Astrocyte (in vitro differentiated cells and primary cell): ENCODE data around the gene BMPR1B. TPM values are rescaled to one million over a fixed set of nuclear protein-coding genes. Genes with fewer than 3 reads are reported as not detected.
A peak's percentile ranks its signal among the peaks of the same experiment; 100 is the strongest.

Source experiments
- DNase-seq: peaks from one replicate; pipeline ENCODE4 v3.0.0-alpha.2; 2010; ENCODE audit warnings: low read depth
- FAIRE-seq: peaks from 2 replicates; lab custom pipeline; 2011; peaks lifted over from hg19 to GRCh38; lab: Jason Lieb, UNC
- H2AFZ ChIP-seq: 2 replicates; pipeline ENCODE4 v1.6.0; 2012; ENCODE audit warnings: low read depth, low read length, inconsistent platforms
- H3K27ac ChIP-seq: 2 replicates; pipeline ENCODE4 v1.5.1; 2011; ENCODE audit warnings: low read depth, low read length, inconsistent platforms
- H3K27me3 ChIP-seq: 2 replicates; pipeline ENCODE4 v1.6.0; 2011; ENCODE audit warnings: low read length, inconsistent platforms; ENCODE audit not compliant: insufficient read depth
- H3K36me3 ChIP-seq: 2 replicates; pipeline ENCODE4 v1.5.1; 2011; ENCODE audit warnings: low read length, inconsistent platforms; ENCODE audit not compliant: insufficient read depth
- H3K4me1 ChIP-seq: 2 replicates; pipeline ENCODE4 v1.5.1; 2011; ENCODE audit warnings: low read length, inconsistent platforms; ENCODE audit not compliant: insufficient read depth
- H3K4me2 ChIP-seq: 2 replicates; pipeline ENCODE4 v1.6.0; 2012; ENCODE audit warnings: low read length, inconsistent platforms
- H3K4me3 ChIP-seq: 2 replicates; pipeline ENCODE4 v1.5.1; 2011; ENCODE audit warnings: low read depth, mild to moderate bottlenecking, low read length, inconsistent platforms; ENCODE audit not compliant: insufficient read depth
- H3K79me2 ChIP-seq: 2 replicates; pipeline ENCODE4 v1.6.0; 2012; ENCODE audit warnings: mild to moderate bottlenecking, low read length, inconsistent platforms; ENCODE audit not compliant: insufficient read depth
- H3K9ac ChIP-seq: 2 replicates; pipeline ENCODE4 v1.6.0; 2012; ENCODE audit warnings: mild to moderate bottlenecking, low read length, inconsistent platforms
- H3K9me3 ChIP-seq: 2 replicates; pipeline ENCODE4 v1.5.1; 2012; ENCODE audit warnings: low read depth, mild to moderate bottlenecking, low read length, inconsistent platforms; ENCODE audit not compliant: insufficient read depth
- H4K20me1 ChIP-seq: 2 replicates; pipeline ENCODE4 v1.6.0; 2012; ENCODE audit warnings: low read length, inconsistent platforms; ENCODE audit not compliant: insufficient read depth
- H3K27ac Mint-ChIP-seq: one replicate; pipeline ENCODE4 v1.8.0; 2021; ENCODE audit warnings: mild to moderate bottlenecking, mixed read lengths; ENCODE audit not compliant: unreplicated experiment
- H3K27me3 Mint-ChIP-seq: one replicate; pipeline ENCODE4 v1.8.0; 2021; ENCODE audit warnings: low read depth, mixed read lengths; ENCODE audit not compliant: unreplicated experiment
- H3K36me3 Mint-ChIP-seq: one replicate; pipeline ENCODE4 v1.8.0; 2021; ENCODE audit warnings: low read depth, mixed read lengths; ENCODE audit not compliant: unreplicated experiment
- H3K4me1 Mint-ChIP-seq: one replicate; pipeline ENCODE4 v1.8.0; 2021; ENCODE audit warnings: low read depth, mixed read lengths; ENCODE audit not compliant: unreplicated experiment
- H3K4me3 Mint-ChIP-seq: one replicate; pipeline ENCODE4 v1.8.0; 2021; ENCODE audit warnings: mild to moderate bottlenecking, moderate library complexity, mixed read lengths; ENCODE audit not compliant: unreplicated experiment
- H3K9me3 Mint-ChIP-seq: one replicate; pipeline ENCODE4 v1.8.0; 2021; ENCODE audit warnings: mild to moderate bottlenecking, mixed read lengths; ENCODE audit not compliant: unreplicated experiment
- CTCF ChIP-seq: IDR thresholded peaks from 2 replicates; pipeline ENCODE4 v1.5.1; 2011; ENCODE audit warnings: low read depth, mild to moderate bottlenecking, inconsistent platforms, low read length, moderate library complexity; ENCODE audit not compliant: insufficient read depth
- EZH2 ChIP-seq: IDR thresholded peaks from 2 replicates; pipeline ENCODE4 v1.6.1; 2012; ENCODE audit warnings: mild to moderate bottlenecking, low read length, inconsistent platforms; ENCODE audit not compliant: insufficient read depth
- total RNA-seq: library from RNA; stranded (reverse); gene quantifications from 2 replicates; pipeline ENCODE4 v1.2.1, GENCODE V29; 2021

Gene BMPR1B
- total RNA-seq, 1 donor from 2014 or later = 14.1 TPM

- Mint-ChIP-seq H3K9me3 (no peaks in the 10 kb centered on the region), H3K27ac (no peak overlapping the region), H3K27me3 (no peaks in the 10 kb centered on the region), H3K4me1 (peaks cover 18% of the 10 kb centered on the region), H3K36me3 (no peaks in the 10 kb centered on the region), H3K4me3 (no peak overlapping the region)
- H3K27me3 ChIP-seq = no peaks in the 10 kb centered on the region
- FAIRE-seq (peak; percentile 97), DNase-seq (peak; percentile 47)
- H3K4me1 ChIP-seq = peaks cover 11% of the 10 kb centered on the region
- TF ChIP-seq CTCF (peak; percentile 56), EZH2 (no peak)
- H2AFZ ChIP-seq = peak overlapping the region; percentile 13
- no peaks in the 10 kb centered on the region for H3K9me3 ChIP-seq
- H3K4me3 ChIP-seq = no peak overlapping the region
- no peak overlapping the region for H3K9ac ChIP-seq
- no peak overlapping the region for H3K27ac ChIP-seq
- no peaks in the 10 kb centered on the region for H3K36me3 ChIP-seq
- H4K20me1 ChIP-seq = no peaks in the 10 kb centered on the region
- H3K79me2 ChIP-seq = no peaks in the 10 kb centered on the region
- peak overlapping the region; percentile 30 for H3K4me2 ChIP-seq
These were observed 367.2 kb downstream of the BMPR1B start for GRCh38 chr4:95124906-95125504.

- Mint-ChIP-seq H3K36me3 (peaks cover 5% of the 10 kb centered on the region), H3K9me3 (peaks cover 1% of the 10 kb centered on the region), H3K4me1 (peaks cover 40% of the 10 kb centered on the region), H3K27ac (peak overlapping the region; percentile 98), H3K27me3 (no peaks in the 10 kb centered on the region), H3K4me3 (no peak overlapping the region)
- TF ChIP-seq EZH2 = no peak
- TF ChIP-seq CTCF = no peak
- Histone ChIP-seq H3K4me2 (peak overlapping the region; percentile 81), H3K79me2 (no peaks in the 10 kb centered on the region), H3K27ac (peak overlapping the region; percentile 97), H3K4me1 (peaks cover 11% of the 10 kb centered on the region), H4K20me1 (no peaks in the 10 kb centered on the region), H3K9me3 (no peaks in the 10 kb centered on the region), H3K4me3 (no peak overlapping the region), H2AFZ (peak overlapping the region; percentile 37), H3K9ac (peak overlapping the region; percentile 43), H3K27me3 (no peaks in the 10 kb centered on the region), H3K36me3 (no peaks in the 10 kb centered on the region)
- FAIRE-seq (no peak), DNase-seq (peak; percentile 27)
These were observed 371.3 kb downstream of the BMPR1B start for GRCh38 chr4:95129031-95129430.

GRCh38 chr4:95129821-95130311 is 372.1 kb downstream of the BMPR1B start:
- H3K4me3 ChIP-seq = peak overlapping the region; percentile 45

More at GRCh38 chr4:95129821-95130311, 372.1 kb downstream of the BMPR1B start:
- TF ChIP-seq EZH2 = no peak
- no peak for TF ChIP-seq CTCF
- Histone ChIP-seq H3K27ac (peak overlapping the region; percentile 97), H3K36me3 (no peaks in the 10 kb centered on the region), H4K20me1 (no peaks in the 10 kb centered on the region), H2AFZ (peak overlapping the region; percentile 6), H3K79me2 (no peaks in the 10 kb centered on the region), H3K27me3 (no peaks in the 10 kb centered on the region), H3K9ac (peak overlapping the region; percentile 76), H3K9me3 (no peaks in the 10 kb centered on the region), H3K4me1 (peaks cover 11% of the 10 kb centered on the region), H3K4me2 (peak overlapping the region; percentile 81)
- Mint-ChIP-seq H3K27me3 (no peaks in the 10 kb centered on the region), H3K4me3 (no peak overlapping the region), H3K9me3 (peaks cover 6% of the 10 kb centered on the region), H3K36me3 (peaks cover 10% of the 10 kb centered on the region), H3K4me1 (peaks cover 38% of the 10 kb centered on the region), H3K27ac (peak overlapping the region; percentile 98)
- peak; percentile 99 for DNase-seq
- peak; percentile 100 for FAIRE-seq
